CD4-positive, alpha-beta T cell (primary cell): ENCODE results near the gene DNMT1. TPM values are rescaled to one million over a fixed set of nuclear protein-coding genes. Genes with fewer than 3 reads are reported as not detected.

ENCODE experiments used
- ATAC-seq: fragments of 200-7000 bp; cut with Tn5 transposase; one replicate; pipeline ENCODE4 v1.10.0; 2022; ENCODE audit warnings: mild to moderate bottlenecking; ENCODE audit not compliant: poor library complexity
- CTCF ChIA-PET: fragments of 350-600 bp; sonication (Branson Sonifier 250); formaldehyde crosslinking; loops from one replicate; lab custom pipeline; 2021; ENCODE audit warnings: antibody characterized with exemption, inconsistent platforms; lab: Charles Lee
- POLR2A ChIA-PET: fragments of 350-600 bp; sonication (Branson Sonifier 250); formaldehyde crosslinking; loops from one replicate; lab custom pipeline; 2021; ENCODE audit warnings: antibody characterized with exemption, inconsistent platforms; lab: Charles Lee
- DNase-seq, 14 experiments: peaks; one replicate each; pipeline ENCODE4 v3.0.0-alpha.2; 2013 to 2020; ENCODE audit warnings: mixed read lengths in 2 of 14
- H3K27ac ChIP-seq, 2 donors: one replicate each; pipeline versions ENCODE4 v1.5.1 to v1.7.0; 2013; ENCODE audit warnings: low read length in 2 of 2, low read depth in 1 of 2, mild to moderate bottlenecking in 1 of 2
- H3K27me3 ChIP-seq, 2 experiments: 1 replicate in 1 of 2; 2 replicates in 1 of 2; pipeline versions ENCODE4 v1.6.1 to v1.7.0; 2013; ENCODE audit warnings: low read length in 2 of 2, control low read depth in 1 of 2, mild to moderate bottlenecking in 1 of 2, moderate library complexity in 1 of 2; ENCODE audit not compliant: insufficient read depth in 2 of 2, control insufficient read depth in 1 of 2
- H3K36me3 ChIP-seq: one replicate; pipeline ENCODE4 v1.6.1; 2013; ENCODE audit warnings: low read length, control low read depth; ENCODE audit not compliant: insufficient read depth
- H3K4me1 ChIP-seq: one replicate; pipeline ENCODE4 v1.6.1; 2013; ENCODE audit warnings: low read length, control low read depth; ENCODE audit not compliant: insufficient read depth
- H3K4me3 ChIP-seq: one replicate; pipeline ENCODE4 v1.5.1; 2013; ENCODE audit warnings: mild to moderate bottlenecking, low read length, moderate library complexity
- H3K9me3 ChIP-seq, 2 experiments: 1 replicate in 1 of 2; 2 replicates in 1 of 2; pipeline versions ENCODE4 v1.6.1 to v1.7.0; 2013; ENCODE audit warnings: low read length in 2 of 2, mild to moderate bottlenecking in 2 of 2, control low read depth in 1 of 2, moderate library complexity in 1 of 2; ENCODE audit not compliant: control insufficient read depth in 1 of 2, insufficient read depth in 1 of 2
- H3K27ac Mint-ChIP-seq: one replicate; pipeline ENCODE4 v1.8.0; 2020; ENCODE audit warnings: mixed read lengths
- H3K27me3 Mint-ChIP-seq: one replicate; pipeline ENCODE4 v1.8.0; 2021; ENCODE audit warnings: mixed read lengths
- H3K36me3 Mint-ChIP-seq: one replicate; pipeline ENCODE4 v1.8.0; 2021; ENCODE audit warnings: low read depth, mixed read lengths
- H3K4me1 Mint-ChIP-seq: one replicate; pipeline ENCODE4 v1.8.0; 2021; ENCODE audit warnings: low read depth, mixed read lengths
- H3K4me3 Mint-ChIP-seq: one replicate; pipeline ENCODE4 v1.8.0; 2020; ENCODE audit warnings: mild to moderate bottlenecking, mixed read lengths
- H3K9me3 Mint-ChIP-seq: one replicate; pipeline ENCODE4 v1.8.0; 2020; ENCODE audit warnings: mixed read lengths
- intact Hi-C, 2 experiments: fragments of 100-400 bp; cut with DNase I in 1 of 2; cut with micrococcal nuclease in 1 of 2; formaldehyde crosslinking; loops; one replicate each; pipeline versions ENCODE4 v1.15.1 to v1.9.0; 2023 to 2025; cut with DNase I, micrococcal nuclease
- total RNA-seq, 174 experiments: library from RNA in 2 of 174; stranded (reverse) in 2 of 174; gene quantifications; one replicate each; pipeline ENCODE4 v1.2.3 and lab custom pipeline; 2021 to 2026
- TF ChIP-seq, protein P1 (sequence below): fragments of 200-600 bp; IDR thresholded peaks from one replicate; pipeline ENCODE4 v1.8.0; 2022; ENCODE audit warnings: antibody characterized with exemption, mild to moderate bottlenecking

The DNMT1 gene
- total RNA-seq, 2 experiments from 2014 or later = 159 to 160 TPM

DNA sequence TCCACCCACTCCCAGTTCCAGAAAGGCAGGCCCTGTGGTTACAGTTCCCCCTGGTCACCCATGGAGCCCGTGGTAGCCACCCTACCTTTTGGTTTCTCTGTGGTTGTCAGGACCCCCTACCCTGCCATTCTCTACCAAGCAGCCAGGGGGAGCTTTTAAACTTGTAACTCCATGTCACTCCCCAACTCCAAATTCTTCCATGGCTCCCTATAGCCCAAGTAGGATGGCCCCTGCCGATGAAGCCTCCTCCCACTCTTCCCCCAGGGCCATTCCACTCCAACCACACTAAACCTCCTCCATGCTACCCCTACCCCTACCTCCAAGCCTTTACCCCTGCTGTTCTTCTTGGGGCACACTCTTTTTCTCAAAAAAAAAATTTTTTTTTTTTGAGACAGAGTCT is 34.2 kb upstream of the DNMT1 start:
- TF ChIP-seq, protein P1, sequence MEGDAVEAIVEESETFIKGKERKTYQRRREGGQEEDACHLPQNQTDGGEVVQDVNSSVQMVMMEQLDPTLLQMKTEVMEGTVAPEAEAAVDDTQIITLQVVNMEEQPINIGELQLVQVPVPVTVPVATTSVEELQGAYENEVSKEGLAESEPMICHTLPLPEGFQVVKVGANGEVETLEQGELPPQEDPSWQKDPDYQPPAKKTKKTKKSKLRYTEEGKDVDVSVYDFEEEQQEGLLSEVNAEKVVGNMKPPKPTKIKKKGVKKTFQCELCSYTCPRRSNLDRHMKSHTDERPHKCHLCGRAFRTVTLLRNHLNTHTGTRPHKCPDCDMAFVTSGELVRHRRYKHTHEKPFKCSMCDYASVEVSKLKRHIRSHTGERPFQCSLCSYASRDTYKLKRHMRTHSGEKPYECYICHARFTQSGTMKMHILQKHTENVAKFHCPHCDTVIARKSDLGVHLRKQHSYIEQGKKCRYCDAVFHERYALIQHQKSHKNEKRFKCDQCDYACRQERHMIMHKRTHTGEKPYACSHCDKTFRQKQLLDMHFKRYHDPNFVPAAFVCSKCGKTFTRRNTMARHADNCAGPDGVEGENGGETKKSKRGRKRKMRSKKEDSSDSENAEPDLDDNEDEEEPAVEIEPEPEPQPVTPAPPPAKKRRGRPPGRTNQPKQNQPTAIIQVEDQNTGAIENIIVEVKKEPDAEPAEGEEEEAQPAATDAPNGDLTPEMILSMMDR = peak; percentile 75
- ChIA-PET POLR2A (interaction anchor here (1.3 kb wide), 1 partner anchor 21 kb away, joined by 3 read pairs; no protein-coding TSS in a partner anchor), CTCF (interaction anchor here (1.0 to 3.0 kb wide), 5 partner anchors 10 to 33 kb away, joined by 4 to 38 read pairs (median 6); partner anchors contain the start of gene MRPL4)
- H3K27me3 Mint-ChIP-seq = no peaks in the 10 kb centered on the region
- peaks cover 23% of the 10 kb centered on the region for H3K4me1 Mint-ChIP-seq
- H3K36me3 ChIP-seq = peaks cover 11% of the 10 kb centered on the region
- H3K27ac ChIP-seq = no peak overlapping the region
- peak in 11 of 14 experiments; percentile 21 to 71 (median 25) for DNase-seq
- no peak for ATAC-seq
- no peaks in the 10 kb centered on the region for H3K9me3 ChIP-seq
- peak overlapping the region; percentile 92 for H3K4me3 Mint-ChIP-seq
- H3K4me3 ChIP-seq = no peak overlapping the region
- no peaks in the 10 kb centered on the region for H3K9me3 Mint-ChIP-seq
- intact Hi-C loops = loop anchor here (1.0 to 10.0 kb wide), 2 partner anchors 21 to 374 kb away; no protein-coding TSS in a partner anchor
- no peaks in the 10 kb centered on the region for H3K27me3 ChIP-seq
- peak overlapping the region; percentile 92 for H3K27ac Mint-ChIP-seq
- H3K4me1 ChIP-seq = peaks cover 40% of the 10 kb centered on the region
- peaks cover 4% of the 10 kb centered on the region for H3K36me3 Mint-ChIP-seq

DNA sequence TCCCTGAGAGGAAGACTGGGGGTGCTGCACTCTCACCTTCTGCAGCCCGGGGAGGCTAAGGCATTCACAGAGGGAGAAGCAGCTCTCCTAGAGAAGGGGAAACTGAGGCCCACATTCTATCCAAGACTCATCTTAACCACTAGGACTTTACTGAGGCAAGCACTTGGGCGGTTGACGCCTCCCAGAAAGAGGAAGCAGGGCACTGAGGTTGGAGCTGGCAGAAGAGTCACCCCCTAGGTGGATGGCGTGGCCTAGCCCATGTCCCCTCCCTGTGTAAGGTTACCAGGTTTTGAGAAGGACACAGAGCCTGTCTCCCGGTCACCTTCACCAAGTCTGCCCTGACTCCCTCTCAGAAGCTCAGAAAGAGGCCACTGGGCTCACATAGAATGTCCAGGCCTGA is 33.6 kb upstream of the DNMT1 start:
- H3K4me3 ChIP-seq = no peak overlapping the region
- ATAC-seq (no peak), DNase-seq (peak in 1 of 14 experiments; percentile 46)
- no peaks in the 10 kb centered on the region for H3K9me3 ChIP-seq
- no peaks in the 10 kb centered on the region for H3K27me3 Mint-ChIP-seq
- CTCF ChIA-PET = interaction anchor here (1.0 to 3.0 kb wide), 5 partner anchors 9 to 33 kb away, joined by 4 to 38 read pairs (median 6); partner anchors contain the start of gene MRPL4
- no peak overlapping the region for H3K27ac ChIP-seq
- no peaks in the 10 kb centered on the region for H3K9me3 Mint-ChIP-seq
- intact Hi-C loops = loop anchor here in 1 of 2 experiments (10.0 kb wide), 1 partner anchor 374 kb away; no protein-coding TSS in a partner anchor
- peak overlapping the region; percentile 92 for H3K4me3 Mint-ChIP-seq
- H3K4me1 Mint-ChIP-seq = peaks cover 23% of the 10 kb centered on the region
- H3K36me3 Mint-ChIP-seq = peaks cover 5% of the 10 kb centered on the region
- peaks cover 11% of the 10 kb centered on the region for H3K36me3 ChIP-seq
- no peaks in the 10 kb centered on the region for H3K27me3 ChIP-seq
- H3K4me1 ChIP-seq = peaks cover 40% of the 10 kb centered on the region
- H3K27ac Mint-ChIP-seq = peak overlapping the region; percentile 92
- TF ChIP-seq, protein P1 = no peak
- POLR2A ChIA-PET = no interaction called here

DNA sequence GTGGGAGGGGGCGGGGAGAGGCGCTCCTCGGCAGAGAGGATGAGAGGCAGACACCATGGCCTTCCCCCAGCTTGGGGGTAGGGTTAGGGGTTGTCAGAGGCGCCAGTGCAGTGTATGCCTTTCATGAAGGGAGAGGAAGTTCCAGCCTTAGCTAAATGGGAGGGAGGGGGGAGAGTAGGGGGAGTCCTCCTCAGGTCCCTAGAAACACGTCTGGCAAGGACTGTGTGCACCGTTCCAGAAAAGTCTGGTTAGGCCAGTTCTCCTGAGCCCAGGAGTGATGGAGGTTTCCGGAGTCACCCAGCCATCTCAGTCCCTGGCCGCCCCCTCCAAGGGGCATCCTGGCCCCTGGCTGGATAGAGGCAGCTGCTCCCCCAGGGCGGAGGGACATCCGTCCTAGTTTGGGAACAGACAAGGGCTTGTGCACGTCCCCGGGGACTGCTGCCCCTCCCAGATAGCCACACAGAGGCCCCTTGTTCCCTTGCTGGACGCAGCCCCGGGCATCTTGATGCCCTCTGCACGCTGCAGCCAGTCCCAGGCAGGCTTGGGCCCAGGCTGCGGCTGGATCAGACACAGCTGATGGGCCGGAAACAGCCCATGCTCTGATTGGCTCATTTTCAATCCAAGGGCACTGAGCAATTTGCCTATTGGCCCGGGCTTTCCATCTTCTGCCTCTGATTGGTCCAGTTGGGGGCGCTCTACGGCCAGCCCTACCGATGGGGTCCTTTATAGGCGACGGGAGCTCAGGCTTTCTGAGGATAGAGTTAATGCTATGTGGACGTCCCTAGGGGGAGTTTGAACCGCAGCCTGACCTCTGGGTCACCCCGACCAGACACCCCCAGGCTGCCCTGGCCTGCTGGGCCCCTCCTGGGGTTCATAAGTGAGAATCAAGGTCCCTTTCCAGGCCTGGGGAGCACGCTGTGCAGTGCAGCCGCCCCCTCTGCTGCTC is 32.5 kb upstream of the DNMT1 start:
- H3K9me3 ChIP-seq = no peaks in the 10 kb centered on the region
- Mint-ChIP-seq H3K4me3 (peak overlapping the region; percentile 25), H3K4me1 (peaks cover 23% of the 10 kb centered on the region), H3K9me3 (no peaks in the 10 kb centered on the region), H3K27me3 (no peaks in the 10 kb centered on the region), H3K27ac (no peak overlapping the region), H3K36me3 (peaks cover 8% of the 10 kb centered on the region)
- H3K36me3 ChIP-seq = peaks cover 11% of the 10 kb centered on the region
- DNase-seq (peak in 1 of 14 experiments; percentile 37), ATAC-seq (no peak)
- ChIA-PET CTCF (interaction anchor here (3.0 kb wide), 1 partner anchor 22 kb away, joined by 38 read pairs; no protein-coding TSS in a partner anchor), POLR2A (interaction anchor here (0.6 kb wide), 1 partner anchor 194 kb away, joined by 3 read pairs; no protein-coding TSS in a partner anchor)
- no peaks in the 10 kb centered on the region for H3K27me3 ChIP-seq
- TF ChIP-seq, protein P1 = no peak
- H3K27ac ChIP-seq = no peak overlapping the region
- no peak overlapping the region for H3K4me3 ChIP-seq
- H3K4me1 ChIP-seq = peaks cover 40% of the 10 kb centered on the region
- intact Hi-C loops = loop anchor here in 1 of 2 experiments (10.0 kb wide), 1 partner anchor 372 kb away; no protein-coding TSS in a partner anchor
